MCF 10A (cell line): Measurements from ENCODE around the gene S100PBP. TPM values are rescaled to one million over a fixed set of nuclear protein-coding genes. Genes with fewer than 3 reads are reported as not detected.
A peak's percentile ranks its signal among the peaks of the same experiment; 100 is the strongest.
"Not testable (repeated sequence)": the region's sequence is repeated elsewhere in the genome, so short reads cannot be mapped to it uniquely, and the experiment has no call there.

Source experiments
- BruUV-seq: library from RNA; stranded (reverse); fragments of 400-500 nt; replicated peaks from 2 replicates; lab custom pipeline; 2021; lab: Mats Ljungman, UMichigan
- CTCF ChIA-PET: fragments of 300-600 bp; sonication (Branson Sonifier 250); formaldehyde crosslinking; extraction: SDS; loops from one replicate; lab custom pipeline; 2021; ENCODE audit warnings: antibody characterized with exemption, inconsistent platforms; lab: Yijun Ruan, JAX
- POLR2A ChIA-PET: fragments of 300-600, 350-650 bp; sonication (Branson Sonifier 250); formaldehyde crosslinking; extraction: SDS; loops from one replicate; lab custom pipeline; 2020; ENCODE audit warnings: antibody characterized with exemption, inconsistent platforms; lab: Yijun Ruan, JAX
- DNase-seq: peaks from one replicate; pipeline ENCODE4 v3.0.0-alpha.2; 2018; ENCODE audit not compliant: unreplicated experiment
- H3K27ac Mint-ChIP-seq: one replicate; pipeline ENCODE4 v1.8.0; 2022; ENCODE audit warnings: mild to moderate bottlenecking, low read depth, mixed read lengths; ENCODE audit not compliant: unreplicated experiment
- H3K27me3 Mint-ChIP-seq: one replicate; pipeline ENCODE4 v1.8.0; 2022; ENCODE audit warnings: mixed read lengths; ENCODE audit not compliant: insufficient read depth, unreplicated experiment
- H3K36me3 Mint-ChIP-seq: one replicate; pipeline ENCODE4 v1.8.0; 2022; ENCODE audit warnings: mild to moderate bottlenecking, moderate library complexity, mixed read lengths; ENCODE audit not compliant: insufficient read depth, unreplicated experiment
- H3K4me1 Mint-ChIP-seq: one replicate; pipeline ENCODE4 v1.8.0; 2022; ENCODE audit warnings: mixed read lengths; ENCODE audit not compliant: insufficient read depth, unreplicated experiment
- H3K4me3 Mint-ChIP-seq: one replicate; pipeline ENCODE4 v1.8.0; 2022; ENCODE audit warnings: mild to moderate bottlenecking, moderate library complexity, mixed read lengths; ENCODE audit not compliant: unreplicated experiment
- H3K9me3 Mint-ChIP-seq: one replicate; pipeline ENCODE4 v1.8.0; 2022; ENCODE audit warnings: mixed read lengths; ENCODE audit not compliant: unreplicated experiment
- intact Hi-C: fragments of 100-400 bp; cut with micrococcal nuclease; formaldehyde crosslinking; loops from 2 replicates; pipeline ENCODE4 v1.14.1; 2022
- total RNA-seq: library from RNA; stranded (reverse); gene quantifications from 2 replicates; pipeline ENCODE4 v1.2.3, GENCODE V29; 2022
- TF ChIP-seq, protein P1 (sequence below): fragments of 200-600 bp; IDR thresholded peaks from one replicate; pipeline ENCODE4 v1.8.0; 2022; ENCODE audit warnings: antibody characterized with exemption, mild to moderate bottlenecking; ENCODE audit not compliant: unreplicated experiment

S100PBP gene
- total RNA-seq, 1 experiment from 2014 or later: 24.4 TPM

DNA sequence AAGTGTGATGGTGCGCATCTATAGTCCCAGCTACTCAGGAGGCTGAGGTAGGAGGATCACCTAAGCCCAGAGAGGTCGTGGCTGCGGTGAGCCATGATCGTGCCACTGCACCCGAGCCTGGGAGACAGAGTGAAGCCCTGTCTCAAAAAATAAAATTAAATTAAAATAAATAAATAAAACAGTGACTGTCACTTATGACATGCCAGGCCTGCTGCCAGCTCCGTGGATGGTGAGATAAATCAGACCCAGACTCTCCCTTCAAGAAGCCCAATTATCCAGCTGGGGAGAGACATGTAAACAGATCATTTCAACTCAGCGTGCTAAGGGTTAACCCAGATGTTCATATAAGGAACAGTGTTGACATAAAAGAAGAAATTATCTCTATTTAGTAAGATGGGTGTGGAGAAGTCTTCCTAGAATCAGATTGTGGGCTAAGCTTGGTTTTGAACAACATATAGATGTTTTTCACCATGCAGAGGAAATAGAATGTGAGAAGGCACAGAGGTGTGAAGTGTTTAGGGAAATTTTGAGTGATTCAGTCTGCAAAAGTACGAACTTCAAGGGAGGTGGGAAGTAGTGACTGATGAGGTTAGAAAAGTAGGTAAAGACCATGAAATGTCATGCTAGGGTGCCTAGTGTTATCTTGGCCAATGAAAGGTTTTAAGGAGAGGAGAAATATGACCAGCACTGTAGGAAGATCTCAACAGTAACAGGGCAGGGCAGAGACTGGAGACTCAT is 18.6 kb upstream of the S100PBP start:
- TF ChIP-seq, protein P1, sequence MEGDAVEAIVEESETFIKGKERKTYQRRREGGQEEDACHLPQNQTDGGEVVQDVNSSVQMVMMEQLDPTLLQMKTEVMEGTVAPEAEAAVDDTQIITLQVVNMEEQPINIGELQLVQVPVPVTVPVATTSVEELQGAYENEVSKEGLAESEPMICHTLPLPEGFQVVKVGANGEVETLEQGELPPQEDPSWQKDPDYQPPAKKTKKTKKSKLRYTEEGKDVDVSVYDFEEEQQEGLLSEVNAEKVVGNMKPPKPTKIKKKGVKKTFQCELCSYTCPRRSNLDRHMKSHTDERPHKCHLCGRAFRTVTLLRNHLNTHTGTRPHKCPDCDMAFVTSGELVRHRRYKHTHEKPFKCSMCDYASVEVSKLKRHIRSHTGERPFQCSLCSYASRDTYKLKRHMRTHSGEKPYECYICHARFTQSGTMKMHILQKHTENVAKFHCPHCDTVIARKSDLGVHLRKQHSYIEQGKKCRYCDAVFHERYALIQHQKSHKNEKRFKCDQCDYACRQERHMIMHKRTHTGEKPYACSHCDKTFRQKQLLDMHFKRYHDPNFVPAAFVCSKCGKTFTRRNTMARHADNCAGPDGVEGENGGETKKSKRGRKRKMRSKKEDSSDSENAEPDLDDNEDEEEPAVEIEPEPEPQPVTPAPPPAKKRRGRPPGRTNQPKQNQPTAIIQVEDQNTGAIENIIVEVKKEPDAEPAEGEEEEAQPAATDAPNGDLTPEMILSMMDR: no peak
- H3K27ac Mint-ChIP-seq: peak overlapping the region; percentile 93
- intact Hi-C loops: no loop called here
- H3K27me3 Mint-ChIP-seq: no peaks in the 10 kb centered on the region
- no peak for DNase-seq
- peaks cover 86% of the 10 kb centered on the region for H3K36me3 Mint-ChIP-seq
- peaks cover 33% of the 10 kb centered on the region for H3K4me1 Mint-ChIP-seq
- ChIA-PET POLR2A (interaction anchor here (0.7 to 2.5 kb wide), 5 partner anchors 10 to 82 kb away, joined by 3 to 12 read pairs (median 6); partner anchors contain the start of genes S100PBP and YARS1), CTCF (no interaction called here)
- BruUV-seq: no TSS peak
- H3K4me3 Mint-ChIP-seq: no peak overlapping the region
- H3K9me3 Mint-ChIP-seq: no peaks in the 10 kb centered on the region

DNA sequence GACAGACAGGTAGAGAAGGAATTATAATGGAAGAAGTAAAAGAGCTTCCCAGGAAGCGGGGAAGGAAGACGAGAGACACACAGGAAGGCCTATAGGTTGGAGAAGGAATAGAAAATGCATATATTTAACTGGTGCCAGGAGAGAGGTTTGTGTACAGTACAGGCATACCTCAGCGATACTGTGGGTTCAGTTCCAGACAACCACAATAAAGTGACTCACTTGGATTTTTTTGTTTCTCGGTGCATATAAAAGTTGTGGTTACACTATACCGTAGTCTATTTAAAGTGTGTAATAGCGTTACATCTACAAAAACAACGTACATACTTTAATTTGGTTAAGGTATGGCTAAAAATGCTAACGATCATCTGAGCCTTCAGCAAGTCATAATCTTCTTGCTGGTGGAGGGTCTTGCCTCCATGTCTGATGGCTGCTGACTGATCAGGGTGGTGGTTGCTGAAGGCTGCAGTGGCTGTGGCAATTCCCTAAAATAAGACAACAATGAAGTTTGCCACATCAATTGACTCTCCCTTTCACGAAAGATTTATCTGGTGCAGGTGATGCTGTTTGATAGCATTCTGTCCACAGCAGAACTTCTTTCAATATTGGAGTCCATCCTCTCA is 16.2 kb upstream of the S100PBP start:
- H3K27ac Mint-ChIP-seq: peak overlapping the region; percentile 71
- peaks cover 33% of the 10 kb centered on the region for H3K4me1 Mint-ChIP-seq
- ChIA-PET CTCF (no interaction called here), POLR2A (interaction anchor here (0.6 kb wide), 1 partner anchor 191 kb away, joined by 7 read pairs; no protein-coding TSS in a partner anchor)
- no peaks in the 10 kb centered on the region for H3K27me3 Mint-ChIP-seq
- BruUV-seq: no TSS peak
- intact Hi-C loops: no loop called here
- no peak overlapping the region for H3K4me3 Mint-ChIP-seq
- TF ChIP-seq, protein P1: no peak
- peaks cover 81% of the 10 kb centered on the region for H3K36me3 Mint-ChIP-seq
- no peaks in the 10 kb centered on the region for H3K9me3 Mint-ChIP-seq
- peak; percentile 64 for DNase-seq

DNA sequence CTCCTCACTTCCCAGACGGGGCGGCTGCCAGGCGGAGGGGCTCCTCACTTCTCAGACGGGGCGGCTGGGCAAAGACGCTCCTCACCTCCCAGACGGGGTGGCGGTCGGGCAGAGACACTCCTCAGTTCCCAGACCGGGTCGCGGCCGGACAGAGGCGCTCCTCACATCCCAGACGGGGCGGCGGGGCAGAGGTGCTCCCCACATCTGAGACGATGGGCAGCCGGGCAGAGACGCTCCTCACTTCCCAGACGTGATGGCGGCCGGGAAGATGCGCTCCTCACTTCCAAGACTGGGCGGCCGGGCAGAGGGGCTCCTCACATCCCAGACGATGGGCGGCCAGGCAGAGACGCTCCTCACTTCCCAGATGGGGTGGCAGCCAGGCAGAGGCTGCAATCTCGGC is 13.0 kb upstream of the S100PBP start:
- BruUV-seq, POLR2A ChIA-PET, CTCF ChIA-PET: not testable (repeated sequence)

DNA sequence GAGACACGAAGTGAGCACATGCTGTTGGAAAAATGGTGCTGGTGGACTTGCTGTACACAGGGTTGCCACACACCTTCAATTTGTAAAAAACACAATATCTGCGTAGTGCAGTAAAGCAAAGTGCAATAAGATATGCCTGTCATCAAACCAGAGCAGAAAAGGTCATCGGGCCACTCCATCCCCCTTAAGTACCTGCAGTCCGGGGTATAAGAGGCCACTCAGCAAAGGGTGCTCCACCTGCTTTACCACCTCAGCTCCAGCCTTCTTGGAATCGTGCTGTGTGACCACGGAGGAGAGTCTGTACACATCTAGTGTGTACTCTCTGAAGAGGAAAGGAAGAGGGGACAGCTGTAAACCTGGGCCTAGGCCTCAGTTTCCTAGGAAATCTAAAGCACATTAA is 11.2 kb upstream of the S100PBP start:
- DNase-seq: no peak
- no peaks in the 10 kb centered on the region for H3K27me3 Mint-ChIP-seq
- H3K4me3 Mint-ChIP-seq: no peak overlapping the region
- ChIA-PET CTCF (no interaction called here), POLR2A (interaction anchor here (1.3 kb wide), 1 partner anchor 11 kb away, joined by 6 read pairs; the partner anchor contains the start of genes S100PBP and YARS1)
- BruUV-seq: no TSS peak
- no peak overlapping the region for H3K27ac Mint-ChIP-seq
- intact Hi-C loops: no loop called here
- TF ChIP-seq, protein P1: no peak
- peaks cover 11% of the 10 kb centered on the region for H3K4me1 Mint-ChIP-seq
- no peaks in the 10 kb centered on the region for H3K9me3 Mint-ChIP-seq
- H3K36me3 Mint-ChIP-seq: peaks cover 84% of the 10 kb centered on the region

More for the DNA sequence above, 13.0 kb upstream of the S100PBP start:
- intact Hi-C loops, H3K27me3 Mint-ChIP-seq, H3K27ac Mint-ChIP-seq, DNase-seq, H3K9me3 Mint-ChIP-seq, H3K4me3 Mint-ChIP-seq: not testable (repeated sequence)
- Mint-ChIP-seq H3K36me3 (peaks cover 79% of the 10 kb centered on the region), H3K4me1 (peaks cover 12% of the 10 kb centered on the region)
